Tibial nerve (tissue), 3 donors: Measurements from ENCODE around the gene PDX1.

Experiments
- CTCF ChIP-seq, 5 experiments: fragments of 200-600 bp in 3 of 5; fragments of 450-650 bp in 2 of 5; sonication (generic) in 3 of 5; IDR thresholded peaks; one replicate each; pipeline ENCODE4 v1.5.1; 2016 to 2019; ENCODE audit warnings: antibody characterized with exemption in 5 of 5, mild to moderate bottlenecking in 3 of 5, moderate library complexity in 2 of 5
- POLR2A ChIP-seq, 2 donors: fragments of 450-650 bp; IDR thresholded peaks; one replicate each; pipeline ENCODE4 v1.6.1; 2017; ENCODE audit warnings: antibody characterized with exemption in 2 of 2, mild to moderate bottlenecking in 2 of 2, moderate library complexity in 2 of 2

DNA sequence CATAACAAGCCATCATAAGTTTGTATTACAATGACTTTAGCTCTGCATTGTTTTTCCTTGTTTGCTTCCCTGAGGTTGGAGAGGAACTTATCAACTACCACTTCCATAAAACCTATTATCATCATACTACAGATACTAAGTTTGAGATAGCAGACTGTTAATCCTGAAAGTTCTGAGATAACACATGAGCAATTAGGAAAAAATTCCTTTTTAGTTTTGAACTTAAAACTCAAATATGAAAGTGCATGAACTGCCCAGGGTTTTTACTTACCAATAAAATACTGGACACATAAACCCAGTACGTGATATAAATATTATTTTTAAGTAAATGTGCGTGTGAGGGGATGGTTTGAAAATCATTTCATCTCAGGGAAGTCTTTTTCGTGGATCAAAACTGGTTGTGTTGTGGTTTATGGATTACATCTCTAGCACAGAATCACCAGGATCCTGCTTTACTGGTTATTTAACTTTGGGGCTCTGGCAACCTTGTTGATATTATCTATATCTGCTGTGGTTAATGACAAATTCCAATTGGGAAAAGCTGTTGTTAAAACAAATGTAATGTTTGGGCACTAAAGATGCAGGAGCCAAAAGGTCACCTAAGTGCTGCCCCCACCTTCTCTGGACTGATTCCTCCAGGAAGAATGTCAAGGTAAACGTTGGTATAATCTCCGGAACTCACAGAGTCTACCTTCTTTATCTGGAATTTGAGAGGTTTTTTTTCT, 36.9 kb downstream of the PDX1 start:
- TF ChIP-seq CTCF (IDR thresholded peaks at IDR 0.05) (no peak), POLR2A (IDR thresholded peaks at IDR 0.05) (no peak)
